ENCODE data around the gene CENPX. TPM values are rescaled to one million over a fixed set of nuclear protein-coding genes. Genes with fewer than 3 reads are reported as not detected.

The CENPX gene
- total and polyA plus RNA-seq, 2 of the 13 experiments (the other 11 are each of a cell fraction or from before 2014, with no cell fraction given) = 92.7 to 170 TPM

GRCh38 chr17:81992306-81993102, 30.2 kb downstream of the CENPX start (continued):
- TF ChIP-seq SIN3B (IDR thresholded peaks at IDR 0.05; ENCODE audit: low read length) = no peak
- TF ChIP-seq ZKSCAN1 (IDR thresholded peaks at IDR 0.05; ENCODE audit: low read length) = no peak
- TF ChIP-seq KLF6 (CRISPR knock-in tag; IDR thresholded peaks at IDR 0.05) = peak; percentile 98
- TF ChIP-seq, protein P1, sequence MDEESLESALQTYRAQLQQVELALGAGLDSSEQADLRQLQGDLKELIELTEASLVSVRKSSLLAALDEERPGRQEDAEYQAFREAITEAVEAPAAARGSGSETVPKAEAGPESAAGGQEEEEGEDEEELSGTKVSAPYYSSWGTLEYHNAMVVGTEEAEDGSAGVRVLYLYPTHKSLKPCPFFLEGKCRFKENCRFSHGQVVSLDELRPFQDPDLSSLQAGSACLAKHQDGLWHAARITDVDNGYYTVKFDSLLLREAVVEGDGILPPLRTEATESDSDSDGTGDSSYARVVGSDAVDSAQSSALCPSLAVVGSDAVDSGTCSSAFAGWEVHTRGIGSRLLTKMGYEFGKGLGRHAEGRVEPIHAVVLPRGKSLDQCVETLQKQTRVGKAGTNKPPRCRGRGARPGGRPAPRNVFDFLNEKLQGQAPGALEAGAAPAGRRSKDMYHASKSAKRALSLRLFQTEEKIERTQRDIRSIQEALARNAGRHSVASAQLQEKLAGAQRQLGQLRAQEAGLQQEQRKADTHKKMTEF (CRISPR knock-in tag; IDR thresholded peaks at IDR 0.05) = peak; percentile 50
- TF ChIP-seq, protein P2, sequence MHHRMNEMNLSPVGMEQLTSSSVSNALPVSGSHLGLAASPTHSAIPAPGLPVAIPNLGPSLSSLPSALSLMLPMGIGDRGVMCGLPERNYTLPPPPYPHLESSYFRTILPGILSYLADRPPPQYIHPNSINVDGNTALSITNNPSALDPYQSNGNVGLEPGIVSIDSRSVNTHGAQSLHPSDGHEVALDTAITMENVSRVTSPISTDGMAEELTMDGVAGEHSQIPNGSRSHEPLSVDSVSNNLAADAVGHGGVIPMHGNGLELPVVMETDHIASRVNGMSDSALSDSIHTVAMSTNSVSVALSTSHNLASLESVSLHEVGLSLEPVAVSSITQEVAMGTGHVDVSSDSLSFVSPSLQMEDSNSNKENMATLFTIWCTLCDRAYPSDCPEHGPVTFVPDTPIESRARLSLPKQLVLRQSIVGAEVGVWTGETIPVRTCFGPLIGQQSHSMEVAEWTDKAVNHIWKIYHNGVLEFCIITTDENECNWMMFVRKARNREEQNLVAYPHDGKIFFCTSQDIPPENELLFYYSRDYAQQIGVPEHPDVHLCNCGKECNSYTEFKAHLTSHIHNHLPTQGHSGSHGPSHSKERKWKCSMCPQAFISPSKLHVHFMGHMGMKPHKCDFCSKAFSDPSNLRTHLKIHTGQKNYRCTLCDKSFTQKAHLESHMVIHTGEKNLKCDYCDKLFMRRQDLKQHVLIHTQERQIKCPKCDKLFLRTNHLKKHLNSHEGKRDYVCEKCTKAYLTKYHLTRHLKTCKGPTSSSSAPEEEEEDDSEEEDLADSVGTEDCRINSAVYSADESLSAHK (CRISPR knock-in tag; IDR thresholded peaks at IDR 0.05; ENCODE audit: borderline replicate concordance) = peak; percentile 65; the same call in 1 of the 2 replicates
- TF ChIP-seq ZNF383 (CRISPR knock-in tag; IDR thresholded peaks at IDR 0.05; ENCODE audit: borderline replicate concordance) = 0 out of 2 replicates have a peak, but pooled peaks have one; percentile 21
- TF ChIP-seq SMAD9 (CRISPR knock-in tag; IDR thresholded peaks at IDR 0.05) = peak; percentile 93
- TF ChIP-seq, protein P3, sequence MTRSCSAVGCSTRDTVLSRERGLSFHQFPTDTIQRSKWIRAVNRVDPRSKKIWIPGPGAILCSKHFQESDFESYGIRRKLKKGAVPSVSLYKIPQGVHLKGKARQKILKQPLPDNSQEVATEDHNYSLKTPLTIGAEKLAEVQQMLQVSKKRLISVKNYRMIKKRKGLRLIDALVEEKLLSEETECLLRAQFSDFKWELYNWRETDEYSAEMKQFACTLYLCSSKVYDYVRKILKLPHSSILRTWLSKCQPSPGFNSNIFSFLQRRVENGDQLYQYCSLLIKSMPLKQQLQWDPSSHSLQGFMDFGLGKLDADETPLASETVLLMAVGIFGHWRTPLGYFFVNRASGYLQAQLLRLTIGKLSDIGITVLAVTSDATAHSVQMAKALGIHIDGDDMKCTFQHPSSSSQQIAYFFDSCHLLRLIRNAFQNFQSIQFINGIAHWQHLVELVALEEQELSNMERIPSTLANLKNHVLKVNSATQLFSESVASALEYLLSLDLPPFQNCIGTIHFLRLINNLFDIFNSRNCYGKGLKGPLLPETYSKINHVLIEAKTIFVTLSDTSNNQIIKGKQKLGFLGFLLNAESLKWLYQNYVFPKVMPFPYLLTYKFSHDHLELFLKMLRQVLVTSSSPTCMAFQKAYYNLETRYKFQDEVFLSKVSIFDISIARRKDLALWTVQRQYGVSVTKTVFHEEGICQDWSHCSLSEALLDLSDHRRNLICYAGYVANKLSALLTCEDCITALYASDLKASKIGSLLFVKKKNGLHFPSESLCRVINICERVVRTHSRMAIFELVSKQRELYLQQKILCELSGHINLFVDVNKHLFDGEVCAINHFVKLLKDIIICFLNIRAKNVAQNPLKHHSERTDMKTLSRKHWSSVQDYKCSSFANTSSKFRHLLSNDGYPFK (CRISPR knock-in tag; IDR thresholded peaks at IDR 0.05; ENCODE audit: borderline replicate concordance) = peak; percentile 58
- no peak for TF ChIP-seq ZNF562 (CRISPR knock-in tag; IDR thresholded peaks at IDR 0.05; ENCODE audit: borderline replicate concordance)
- no peak for TF ChIP-seq GPBP1L1 (CRISPR knock-in tag; IDR thresholded peaks at IDR 0.05)
- TF ChIP-seq ZNF225 (CRISPR knock-in tag; IDR thresholded peaks at IDR 0.05) = peak; percentile 98; the same call in 1 of the 2 replicates
- TF ChIP-seq NAIF1 (CRISPR knock-in tag; IDR thresholded peaks at IDR 0.05; ENCODE audit: borderline replicate concordance) = peak; percentile 89
- TF ChIP-seq HOXA7 (CRISPR knock-in tag; IDR thresholded peaks at IDR 0.05) = peak; percentile 63; the same call in 1 of the 2 replicates
- TF ChIP-seq, protein P4, sequence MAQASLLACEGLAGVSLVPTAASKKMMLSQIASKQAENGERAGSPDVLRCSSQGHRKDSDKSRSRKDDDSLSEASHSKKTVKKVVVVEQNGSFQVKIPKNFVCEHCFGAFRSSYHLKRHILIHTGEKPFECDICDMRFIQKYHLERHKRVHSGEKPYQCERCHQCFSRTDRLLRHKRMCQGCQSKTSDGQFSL (CRISPR knock-in tag; IDR thresholded peaks at IDR 0.05) = peak; percentile 69
- peak; percentile 84 for TF ChIP-seq ELF3 (CRISPR knock-in tag; IDR thresholded peaks at IDR 0.05)
- TF ChIP-seq, protein P5, sequence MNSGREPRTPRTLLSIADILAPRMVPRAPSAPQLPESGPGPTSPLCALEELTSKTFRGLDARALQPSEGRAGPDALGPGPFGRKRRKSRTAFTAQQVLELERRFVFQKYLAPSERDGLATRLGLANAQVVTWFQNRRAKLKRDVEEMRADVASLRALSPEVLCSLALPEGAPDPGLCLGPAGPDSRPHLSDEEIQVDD (CRISPR knock-in tag; IDR thresholded peaks at IDR 0.05; ENCODE audit: borderline replicate concordance) = peak; percentile 97; the same call in 1 of the 2 replicates
- TF ChIP-seq SMARCE1 (IDR thresholded peaks at IDR 0.05; ENCODE audit: borderline replicate concordance) = no peak
- TF ChIP-seq, protein P6, sequence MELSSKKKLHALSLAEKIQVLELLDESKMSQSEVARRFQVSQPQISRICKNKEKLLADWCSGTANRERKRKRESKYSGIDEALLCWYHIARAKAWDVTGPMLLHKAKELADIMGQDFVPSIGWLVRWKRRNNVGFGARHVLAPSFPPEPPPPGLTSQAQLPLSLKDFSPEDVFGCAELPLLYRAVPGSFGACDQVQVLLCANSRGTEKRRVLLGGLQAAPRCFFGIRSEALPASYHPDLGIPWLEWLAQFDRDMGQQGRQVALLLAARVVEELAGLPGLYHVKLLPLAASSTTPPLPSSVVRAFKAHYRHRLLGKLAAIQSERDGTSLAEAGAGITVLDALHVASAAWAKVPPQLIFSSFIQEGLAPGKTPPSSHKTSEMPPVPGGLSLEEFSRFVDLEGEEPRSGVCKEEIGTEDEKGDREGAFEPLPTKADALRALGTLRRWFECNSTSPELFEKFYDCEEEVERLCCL (CRISPR knock-in tag; IDR thresholded peaks at IDR 0.05; ENCODE audit: borderline replicate concordance) = peak; percentile 99

Measured in HepG2 (cell line).